IMR-90 (cell line): Measurements from ENCODE around the gene MOV10L1. TPM values are rescaled to one million over a fixed set of nuclear protein-coding genes. Genes with fewer than 3 reads are reported as not detected.

Experiments used
- ATAC-seq: fragments of 200-7000 bp; cut with Tn5 transposase; 2 replicates; pipeline ENCODE4 v1.9.1; 2020; ENCODE audit warnings: low read depth, mild to moderate bottlenecking, moderate library complexity
- BruUV-seq: library from RNA; stranded (reverse); fragments of 400-500 nt; replicated peaks from 2 replicates; lab custom pipeline; 2021; lab: Mats Ljungman, UMichigan
- CTCF ChIA-PET: fragments of 300-600 bp; formaldehyde crosslinking; extraction: SDS; loops from one replicate; lab custom pipeline; 2021; ENCODE audit warnings: antibody characterized with exemption; lab: Yijun Ruan, JAX
- POLR2A ChIA-PET: fragments of 300-600 bp; sonication (Branson Sonifier 250); formaldehyde crosslinking; loops from one replicate; lab custom pipeline; 2022; ENCODE audit warnings: antibody characterized with exemption; ENCODE audit not compliant: unreplicated experiment; lab: Charles Lee
- DNase-seq: peaks from one replicate; pipeline ENCODE4 v3.0.0; 2013
- H2AFZ ChIP-seq: replicated peaks from 2 replicates; pipeline ENCODE3; 2013; ENCODE audit warnings: low read length, mild to moderate bottlenecking; ENCODE audit not compliant: poor library complexity
- H2AK5ac ChIP-seq: 2 replicates; pipeline ENCODE4 v1.6.1; 2013; ENCODE audit warnings: low read depth, low read length, inconsistent platforms
- H2AK9ac ChIP-seq: replicated peaks from 2 replicates; pipeline ENCODE3; 2013; ENCODE audit warnings: mild to moderate bottlenecking, low read depth, low read length, moderate library complexity; ENCODE audit not compliant: poor library complexity
- H2BK120ac ChIP-seq: 2 replicates; pipeline ENCODE4 v1.6.1; 2013; ENCODE audit warnings: low read depth, low read length, inconsistent platforms
- H2BK15ac ChIP-seq: 3 replicates; pipeline ENCODE4 v1.6.1; 2013; ENCODE audit warnings: low read depth, low read length, inconsistent platforms
- H2BK20ac ChIP-seq: 2 replicates; pipeline ENCODE4 v1.6.1; 2013; ENCODE audit warnings: low read depth, mild to moderate bottlenecking, inconsistent platforms, low read length, moderate library complexity
- H2BK5ac ChIP-seq: 2 replicates; pipeline ENCODE4 v1.6.1; 2013; ENCODE audit warnings: mild to moderate bottlenecking, low read depth, low read length, inconsistent platforms; ENCODE audit not compliant: poor library complexity, severe bottlenecking
- H3K14ac ChIP-seq: replicated peaks from 2 replicates; pipeline ENCODE4 v1.6.1; 2013; ENCODE audit warnings: low read depth, low read length, inconsistent platforms
- H3K18ac ChIP-seq: 2 replicates; pipeline ENCODE4 v1.6.1; 2013; ENCODE audit warnings: low read depth, low read length, control low read depth
- H3K23ac ChIP-seq: 2 replicates; pipeline ENCODE4 v1.6.1; 2013; ENCODE audit warnings: low read depth, low read length, inconsistent platforms
- H3K27ac ChIP-seq: 2 replicates; pipeline ENCODE4 v1.5.1; 2013; ENCODE audit warnings: mild to moderate bottlenecking, control low read depth, low read length; ENCODE audit not compliant: insufficient read depth
- H3K27me3 ChIP-seq: 2 replicates; pipeline ENCODE4 v1.6.1; 2013; ENCODE audit warnings: low read length; ENCODE audit not compliant: control insufficient read depth, insufficient read depth
- H3K36me3 ChIP-seq: 2 replicates; pipeline ENCODE4 v1.6.1; 2013; ENCODE audit warnings: low read length, mixed read lengths; ENCODE audit not compliant: control insufficient read depth, insufficient read depth
- H3K4ac ChIP-seq: 2 replicates; pipeline ENCODE4 v1.6.1; 2013; ENCODE audit warnings: low read depth, low read length, inconsistent platforms
- H3K4me1 ChIP-seq: 2 replicates; pipeline ENCODE4 v1.6.1; 2013; ENCODE audit warnings: low read length, mixed read lengths; ENCODE audit not compliant: control insufficient read depth, insufficient read depth
- H3K4me2 ChIP-seq: 2 replicates; pipeline ENCODE4 v1.6.1; 2013; ENCODE audit warnings: low read depth, mild to moderate bottlenecking, control low read depth, low read length, moderate library complexity
- H3K4me3 ChIP-seq: 2 replicates; pipeline ENCODE4 v1.5.1; 2013; ENCODE audit warnings: low read depth, mild to moderate bottlenecking, control low read depth, low read length, moderate library complexity; ENCODE audit not compliant: insufficient read depth
- H3K56ac ChIP-seq: 2 replicates; pipeline ENCODE4 v1.6.1; 2013; ENCODE audit warnings: low read length, inconsistent platforms; ENCODE audit not compliant: insufficient read depth; ENCODE audit errors: extremely low read depth
- H3K79me1 ChIP-seq, 2 experiments: 2 replicates each; pipeline ENCODE4 v1.6.1; 2013; ENCODE audit warnings: low read length in 2 of 2, inconsistent platforms in 1 of 2, low read depth in 1 of 2
- H3K9ac ChIP-seq: 2 replicates; pipeline ENCODE4 v1.6.1; 2013; ENCODE audit warnings: low read depth, low read length, control low read depth
- H3K9me1 ChIP-seq: 2 replicates; pipeline ENCODE4 v1.6.1; 2013; ENCODE audit warnings: low read length, inconsistent platforms; ENCODE audit not compliant: insufficient read depth
- H3K9me3 ChIP-seq: 2 replicates; pipeline ENCODE4 v1.6.1; 2013; ENCODE audit warnings: low read length; ENCODE audit not compliant: control insufficient read depth, insufficient read depth
- H4K20me1 ChIP-seq: 2 replicates; pipeline ENCODE4 v1.6.1; 2013; ENCODE audit warnings: low read length, inconsistent platforms; ENCODE audit not compliant: insufficient read depth
- H4K5ac ChIP-seq: 2 replicates; pipeline ENCODE4 v1.6.1; 2013; ENCODE audit warnings: mild to moderate bottlenecking, low read depth, low read length, control low read depth
- H4K8ac ChIP-seq, 2 experiments: 2 replicates each; pipeline ENCODE4 v1.6.1; 2013; ENCODE audit warnings: low read depth in 2 of 2, low read length in 2 of 2, control low read depth in 1 of 2, inconsistent platforms in 1 of 2
- H4K91ac ChIP-seq: 2 replicates; pipeline ENCODE4 v1.6.1; 2013; ENCODE audit warnings: low read depth, low read length, inconsistent platforms; ENCODE audit not compliant: insufficient read depth
- BHLHE40 ChIP-seq: fragments of 150-350 bp; IDR thresholded peaks from 2 replicates; pipeline ENCODE4 v1.6.1; 2016; ENCODE audit warnings: mild to moderate bottlenecking, low read depth, low read length
- CEBPB ChIP-seq: IDR thresholded peaks from 2 replicates; pipeline ENCODE4 v1.6.1; 2012; ENCODE audit warnings: low read depth, low read length, improper control_type of control experiment
- CHD1 ChIP-seq: IDR thresholded peaks from 2 replicates; pipeline ENCODE4 v1.6.1; 2012; ENCODE audit warnings: low read depth, low read length, improper control_type of control experiment
- FOS ChIP-seq: fragments of 150-350 bp; IDR thresholded peaks from 2 replicates; pipeline ENCODE4 v1.6.1; 2016; ENCODE audit warnings: low read depth, low read length
- MAFK ChIP-seq: IDR thresholded peaks from 2 replicates; pipeline ENCODE4 v1.6.1; 2012; ENCODE audit warnings: low read depth, low read length, improper control_type of control experiment
- MAZ ChIP-seq: IDR thresholded peaks from 2 replicates; pipeline ENCODE4 v1.6.1; 2012; ENCODE audit warnings: low read depth, mild to moderate bottlenecking, low read length, improper control_type of control experiment, moderate library complexity, borderline replicate concordance
- MXI1 ChIP-seq: IDR thresholded peaks from 2 replicates; pipeline ENCODE4 v1.6.1; 2012; ENCODE audit warnings: low read depth, mild to moderate bottlenecking, low read length, moderate library complexity, borderline replicate concordance
- NFE2L2 ChIP-seq: fragments of 150-350 bp; IDR thresholded peaks from 2 replicates; pipeline ENCODE4 v1.6.1; 2016; ENCODE audit warnings: low read depth, mild to moderate bottlenecking, low read length
- POLR2A ChIP-seq: IDR thresholded peaks from 2 replicates; pipeline ENCODE4 v1.6.1; 2012; ENCODE audit warnings: mild to moderate bottlenecking, low read depth, low read length
- RAD21 ChIP-seq: IDR thresholded peaks from 2 replicates; pipeline ENCODE4 v1.6.1; 2012; ENCODE audit warnings: low read length, improper control_type of control experiment
- RCOR1 ChIP-seq: IDR thresholded peaks from 2 replicates; pipeline ENCODE4 v1.6.1; 2012; ENCODE audit warnings: mild to moderate bottlenecking, low read length, improper control_type of control experiment; ENCODE audit not compliant: insufficient replicate concordance
- RFX5 ChIP-seq: IDR thresholded peaks from 2 replicates; pipeline ENCODE4 v1.8.0; 2012; ENCODE audit warnings: low read depth, mild to moderate bottlenecking, low read length, moderate library complexity
- SMC3 ChIP-seq: fragments of 150-350 bp; IDR thresholded peaks from 2 replicates; pipeline ENCODE4 v1.6.1; 2016; ENCODE audit warnings: low read depth, mild to moderate bottlenecking, antibody characterized with exemption, low read length, moderate library complexity
- WGBS, 2 experiments: methylation state at CpG; one replicate each; pipeline versions ENCODE4 v1.1.5 to v1.1.7; 2013; ENCODE audit warnings: missing lambda C conversion rate in 2 of 2; ENCODE audit not compliant: insufficient read length in 1 of 2; ENCODE audit errors: extremely low coverage in 2 of 2; 5-methylcytosine and 5-hydroxymethylcytosine counted together
- dilution Hi-C: fragments of 300-500 bp; cut with HindIII; formaldehyde crosslinking; loops from one replicate; pipeline ENCODE4 v1.14.3; 2018; ENCODE audit warnings: low sequenced_read_pairs; ENCODE audit not compliant: unreplicated experiment
- in situ Hi-C: fragments of 300-500 bp; cut with MboI; formaldehyde crosslinking; loops from 3 replicates; pipeline ENCODE4 v1.14.3; 2019; ENCODE audit warnings: low sequenced_read_pairs, inconsistent platforms, mixed read lengths
- intact Hi-C: fragments of 100-400 bp; cut with micrococcal nuclease; formaldehyde crosslinking; loops from 2 replicates; pipeline ENCODE4 v1.10.0; 2022
- polyA plus RNA-seq, 3 experiments: library from polyadenylated mRNA; depleted of rRNA; stranded (reverse); fragments of >200 nt; gene quantifications; 2 replicates each; pipeline ENCODE4 v1.2.3, GENCODE V29; 2012; ENCODE audit warnings: low replicate concordance in 1 of 3
- total RNA-seq: library from RNA; depleted of rRNA; stranded (reverse); fragments of >200 nt; gene quantifications from 2 replicates; pipeline ENCODE4 v1.2.3, GENCODE V29; 2012
- TF ChIP-seq, protein P1 (sequence below): conservative IDR thresholded peaks from 2 replicates; pipeline ENCODE4 v1.5.1; 2012; ENCODE audit warnings: mild to moderate bottlenecking, low read depth, low read length, improper control_type of control experiment
- TF ChIP-seq, protein P2 (sequence below): fragments of 150-350 bp; IDR thresholded peaks from 2 replicates; pipeline ENCODE4 v1.6.1; 2016; ENCODE audit warnings: low read depth, mild to moderate bottlenecking, low read length, moderate library complexity, borderline replicate concordance

Gene MOV10L1
- total and polyA plus RNA-seq, 2 of the 4 experiments (the other 2 are of a cell fraction), result 0.72 to 1.4 TPM

DNA sequence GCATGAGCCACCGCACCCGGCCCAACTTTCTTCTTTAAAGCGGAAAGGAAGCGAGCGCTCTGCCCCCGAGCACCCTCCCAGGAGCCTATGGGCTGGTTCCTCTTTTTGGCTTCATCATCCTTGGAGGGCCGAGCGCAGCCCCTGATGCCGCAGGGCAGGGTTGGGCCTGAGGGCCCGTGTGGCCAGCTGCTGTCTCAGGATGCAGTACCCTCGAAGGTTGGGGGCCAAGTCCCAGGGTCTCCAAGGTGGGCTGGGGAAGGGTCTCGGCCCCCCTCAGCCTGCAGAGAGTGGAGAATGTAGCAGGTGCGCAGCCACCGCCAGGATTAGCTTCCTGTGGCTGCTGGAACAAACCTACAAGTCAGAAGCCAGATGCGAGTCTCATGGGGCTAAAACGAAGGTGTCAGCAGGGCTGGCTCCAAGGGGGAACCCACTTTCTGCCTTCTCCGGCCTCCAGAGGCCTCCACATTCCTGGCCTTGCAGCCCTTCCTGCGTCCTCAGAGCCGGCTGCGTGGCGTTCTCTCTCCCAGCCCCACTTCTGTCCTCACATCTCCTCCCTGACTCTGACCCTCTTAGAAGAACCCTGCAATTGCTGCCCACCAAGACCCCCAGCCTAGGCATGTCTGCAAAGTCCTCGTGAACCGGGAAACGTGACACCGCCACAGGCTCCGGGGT lies 83.6 kb downstream of the MOV10L1 start:
- H2AK9ac ChIP-seq, result no peak overlapping the region
- H3K18ac ChIP-seq, result no peak overlapping the region
- no peaks in the 10 kb centered on the region for H3K36me3 ChIP-seq
- H4K8ac ChIP-seq, result no peak overlapping the region
- BruUV-seq, result no TSS peak
- H3K9ac ChIP-seq, result no peak overlapping the region
- H3K4me3 ChIP-seq, result no peak overlapping the region
- H4K20me1 ChIP-seq, result no peaks in the 10 kb centered on the region
- no peak overlapping the region for H3K4me2 ChIP-seq
- CTCF ChIA-PET, result no interaction called here
- no peak overlapping the region for H4K5ac ChIP-seq
- no peak overlapping the region for H4K91ac ChIP-seq
- in situ Hi-C loops, result no loop called here
- POLR2A ChIA-PET, result no interaction called here
- intact Hi-C loops, result no loop called here
- no peak overlapping the region for H2BK20ac ChIP-seq
- dilution Hi-C loops, result no loop called here
- H3K27ac ChIP-seq, result no peak overlapping the region
- H3K14ac ChIP-seq, result no peak overlapping the region
- H2AK5ac ChIP-seq, result no peak overlapping the region
- H3K27me3 ChIP-seq, result peaks cover 24% of the 10 kb centered on the region
- no peak overlapping the region for H2BK5ac ChIP-seq
- no peak overlapping the region for H3K56ac ChIP-seq
- no peak overlapping the region for H2BK15ac ChIP-seq
- DNase-seq, result no peak
- no peak overlapping the region for H3K23ac ChIP-seq
- H3K4ac ChIP-seq, result no peak overlapping the region
- no peak for TF ChIP-seq FOS
- TF ChIP-seq NFE2L2, result no peak
- no peak for TF ChIP-seq RAD21
- TF ChIP-seq, protein P1, sequence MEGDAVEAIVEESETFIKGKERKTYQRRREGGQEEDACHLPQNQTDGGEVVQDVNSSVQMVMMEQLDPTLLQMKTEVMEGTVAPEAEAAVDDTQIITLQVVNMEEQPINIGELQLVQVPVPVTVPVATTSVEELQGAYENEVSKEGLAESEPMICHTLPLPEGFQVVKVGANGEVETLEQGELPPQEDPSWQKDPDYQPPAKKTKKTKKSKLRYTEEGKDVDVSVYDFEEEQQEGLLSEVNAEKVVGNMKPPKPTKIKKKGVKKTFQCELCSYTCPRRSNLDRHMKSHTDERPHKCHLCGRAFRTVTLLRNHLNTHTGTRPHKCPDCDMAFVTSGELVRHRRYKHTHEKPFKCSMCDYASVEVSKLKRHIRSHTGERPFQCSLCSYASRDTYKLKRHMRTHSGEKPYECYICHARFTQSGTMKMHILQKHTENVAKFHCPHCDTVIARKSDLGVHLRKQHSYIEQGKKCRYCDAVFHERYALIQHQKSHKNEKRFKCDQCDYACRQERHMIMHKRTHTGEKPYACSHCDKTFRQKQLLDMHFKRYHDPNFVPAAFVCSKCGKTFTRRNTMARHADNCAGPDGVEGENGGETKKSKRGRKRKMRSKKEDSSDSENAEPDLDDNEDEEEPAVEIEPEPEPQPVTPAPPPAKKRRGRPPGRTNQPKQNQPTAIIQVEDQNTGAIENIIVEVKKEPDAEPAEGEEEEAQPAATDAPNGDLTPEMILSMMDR, result no peak
- TF ChIP-seq MAZ, result no peak
- no peak for TF ChIP-seq RFX5
- no peak for TF ChIP-seq RCOR1
- TF ChIP-seq BHLHE40, result no peak
- TF ChIP-seq MXI1, result no peak
- TF ChIP-seq POLR2A, result no peak
- TF ChIP-seq MAFK, result no peak
- TF ChIP-seq CEBPB, result no peak
- TF ChIP-seq CHD1, result no peak
- TF ChIP-seq, protein P2, sequence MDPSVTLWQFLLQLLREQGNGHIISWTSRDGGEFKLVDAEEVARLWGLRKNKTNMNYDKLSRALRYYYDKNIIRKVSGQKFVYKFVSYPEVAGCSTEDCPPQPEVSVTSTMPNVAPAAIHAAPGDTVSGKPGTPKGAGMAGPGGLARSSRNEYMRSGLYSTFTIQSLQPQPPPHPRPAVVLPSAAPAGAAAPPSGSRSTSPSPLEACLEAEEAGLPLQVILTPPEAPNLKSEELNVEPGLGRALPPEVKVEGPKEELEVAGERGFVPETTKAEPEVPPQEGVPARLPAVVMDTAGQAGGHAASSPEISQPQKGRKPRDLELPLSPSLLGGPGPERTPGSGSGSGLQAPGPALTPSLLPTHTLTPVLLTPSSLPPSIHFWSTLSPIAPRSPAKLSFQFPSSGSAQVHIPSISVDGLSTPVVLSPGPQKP, result no peak
- TF ChIP-seq SMC3, result no peak
- H3K9me1 ChIP-seq, result no peaks in the 10 kb centered on the region
- H2BK120ac ChIP-seq, result no peak overlapping the region
- no peaks in the 10 kb centered on the region for H3K79me1 ChIP-seq
- WGBS, 2 experiments, result 83% methylated on average over 8 of the region's 26 CpGs; no CpG with 5 or more reads in 1 of the 2 experiments
- H3K9me3 ChIP-seq, result no peaks in the 10 kb centered on the region
- H3K4me1 ChIP-seq, result no peaks in the 10 kb centered on the region
- ATAC-seq, result no peak
- H2AFZ ChIP-seq, result no peak overlapping the region
